Glomerular visceral epithelial cell (primary cell): ENCODE results near the gene TMEM200C.
A peak's percentile ranks its signal among the peaks of the same experiment; 100 is the strongest.
"Not testable (repeated sequence)": the region's sequence is repeated elsewhere in the genome, so short reads cannot be mapped to it uniquely, and the experiment has no call there.

ENCODE experiments used
- DNase-seq: peaks from one replicate; pipeline ENCODE4 v3.0.0-alpha.2; 2016; ENCODE audit errors: extremely low spot score

Gene TMEM200C

GRCh38 chr18:5892823-5893431, 2.4 kb downstream of the TMEM200C start:
- no peak for DNase-seq

- DNase-seq = no peak
These were observed 3.5 kb downstream of the TMEM200C start for GRCh38 chr18:5891854-5892215.

- DNase-seq = no peak
These were observed 4.0 kb downstream of the TMEM200C start for GRCh38 chr18:5891184-5891853.

DNA sequence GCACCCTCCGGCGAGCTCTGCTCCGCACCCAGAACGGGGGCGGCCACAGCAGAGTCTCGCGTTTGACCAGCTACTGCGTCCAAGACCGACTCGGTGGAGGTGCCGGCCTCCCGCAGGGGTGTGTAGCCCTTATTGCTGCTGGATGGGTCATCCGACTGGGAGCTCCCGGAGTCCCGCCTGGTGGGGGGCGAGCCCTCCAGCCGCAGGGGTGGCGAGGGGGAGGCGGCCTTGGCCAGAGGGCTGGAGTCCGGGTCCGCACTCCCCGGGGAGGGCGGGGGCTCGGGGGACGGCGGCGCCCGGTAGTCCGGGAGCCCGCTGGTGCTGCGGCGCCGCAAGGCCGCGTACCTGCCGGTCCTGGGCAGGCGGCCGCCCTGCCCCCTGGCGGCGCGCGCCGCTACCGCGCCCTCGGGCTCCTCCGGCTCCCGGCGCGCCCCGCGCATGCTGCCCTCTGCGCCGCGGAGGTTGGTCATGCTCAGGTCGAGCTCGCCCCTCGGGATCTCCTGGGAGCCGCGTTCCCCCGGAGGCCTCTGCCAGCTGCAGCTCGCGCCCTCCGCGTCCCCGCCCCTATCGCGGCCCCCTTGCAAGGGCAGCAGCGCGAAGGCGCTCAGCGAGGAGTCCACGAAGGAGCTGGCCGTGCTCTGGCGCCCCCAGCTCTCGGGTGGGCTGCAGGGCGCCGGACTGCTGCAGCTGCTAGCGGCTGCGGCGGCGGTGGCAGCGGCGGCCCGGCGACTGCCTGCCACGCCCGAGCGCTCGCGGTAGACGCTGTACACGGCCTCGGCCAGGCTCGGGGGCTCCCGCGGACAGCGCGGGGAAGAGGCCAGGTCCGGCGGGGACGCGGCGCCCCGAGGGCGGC, 4.8 kb downstream of the TMEM200C start:
- DNase-seq = peak; percentile 44

GRCh38 chr18:5885361-5885760, 10.0 kb downstream of the TMEM200C start:
- no peak for DNase-seq

DNA sequence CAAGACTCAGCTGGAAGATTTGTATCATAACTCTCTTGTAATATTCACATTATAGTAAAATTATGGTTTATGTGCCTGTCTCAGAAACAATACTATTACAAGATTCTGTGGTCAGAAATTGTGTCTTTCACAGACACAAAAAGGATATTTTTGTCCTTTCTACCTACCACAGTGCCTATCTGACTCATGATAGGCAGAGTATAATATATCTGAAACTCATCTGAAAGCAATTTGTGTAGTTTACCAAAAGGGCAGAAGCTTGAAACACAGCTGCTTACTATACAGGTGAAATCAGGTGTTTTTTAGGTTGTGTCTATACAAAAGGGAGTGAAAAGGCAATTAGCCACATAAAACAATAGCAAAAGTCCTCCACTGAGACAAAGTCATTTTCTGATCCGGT, 10.9 kb downstream of the TMEM200C start:
- no peak for DNase-seq

GRCh38 chr18:5879479-5879882, 15.8 kb downstream of the TMEM200C start:
- DNase-seq = peak; percentile 40

DNA sequence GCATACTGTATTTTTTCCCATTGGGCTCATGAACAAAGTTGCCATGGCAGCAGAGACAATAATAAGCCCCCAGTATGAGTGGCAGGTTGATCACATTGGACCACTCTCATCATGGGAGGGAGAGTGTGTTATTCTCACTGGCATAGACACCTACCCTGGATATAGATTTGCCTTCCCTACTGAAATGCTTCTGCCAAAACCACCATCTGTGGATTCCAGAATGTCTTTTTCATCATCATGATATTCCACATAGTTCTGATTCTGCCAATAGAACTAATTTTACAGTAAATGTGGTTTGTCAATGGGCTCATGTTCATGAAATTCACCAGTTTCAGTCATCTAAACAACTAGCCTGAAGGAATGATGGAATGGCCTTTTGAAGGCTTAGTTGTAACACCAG, 18.4 kb downstream of the TMEM200C start:
- DNase-seq = no peak

- DNase-seq = no peak
These were observed 21.0 kb downstream of the TMEM200C start for GRCh38 chr18:5874336-5874735.

DNA sequence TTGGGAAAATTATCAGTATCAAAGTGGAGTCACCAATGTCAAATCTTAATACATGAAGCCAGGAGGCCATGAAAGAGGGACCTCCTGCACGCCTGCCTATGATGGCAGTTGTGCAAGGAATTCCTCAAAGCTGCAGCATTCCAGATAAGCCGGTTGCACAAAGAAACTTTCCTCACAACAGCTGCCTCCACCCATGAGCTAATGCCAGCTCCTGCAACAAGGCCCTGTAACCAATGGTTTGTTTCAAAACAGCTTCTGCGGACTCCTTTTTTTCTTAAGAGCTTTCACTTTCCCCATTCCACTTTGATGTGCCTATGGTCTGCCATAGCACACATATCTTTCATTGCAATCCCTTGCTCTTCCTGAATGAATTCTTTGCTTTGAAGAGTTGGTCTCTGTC, 22.4 kb downstream of the TMEM200C start:
- no peak for DNase-seq

DNA sequence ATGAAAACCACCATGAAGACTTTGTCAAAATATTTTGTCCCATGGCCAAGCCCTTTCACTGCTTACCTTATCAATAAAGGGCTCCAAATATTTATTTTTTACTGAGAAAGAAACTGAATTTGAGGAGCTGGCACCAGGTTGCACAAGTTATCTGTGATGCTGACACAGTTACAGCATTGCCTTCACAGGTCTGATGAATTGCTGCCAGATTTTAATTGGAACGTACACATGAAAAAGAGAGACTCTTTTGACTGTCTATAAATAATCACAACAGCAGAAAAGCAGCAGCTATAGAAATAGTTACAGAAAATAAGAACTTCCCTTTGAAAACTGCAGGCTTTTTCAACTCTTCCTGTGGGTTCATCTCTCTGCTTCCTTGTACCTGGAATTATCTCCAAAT, 23.9 kb downstream of the TMEM200C start:
- DNase-seq = no peak

DNA sequence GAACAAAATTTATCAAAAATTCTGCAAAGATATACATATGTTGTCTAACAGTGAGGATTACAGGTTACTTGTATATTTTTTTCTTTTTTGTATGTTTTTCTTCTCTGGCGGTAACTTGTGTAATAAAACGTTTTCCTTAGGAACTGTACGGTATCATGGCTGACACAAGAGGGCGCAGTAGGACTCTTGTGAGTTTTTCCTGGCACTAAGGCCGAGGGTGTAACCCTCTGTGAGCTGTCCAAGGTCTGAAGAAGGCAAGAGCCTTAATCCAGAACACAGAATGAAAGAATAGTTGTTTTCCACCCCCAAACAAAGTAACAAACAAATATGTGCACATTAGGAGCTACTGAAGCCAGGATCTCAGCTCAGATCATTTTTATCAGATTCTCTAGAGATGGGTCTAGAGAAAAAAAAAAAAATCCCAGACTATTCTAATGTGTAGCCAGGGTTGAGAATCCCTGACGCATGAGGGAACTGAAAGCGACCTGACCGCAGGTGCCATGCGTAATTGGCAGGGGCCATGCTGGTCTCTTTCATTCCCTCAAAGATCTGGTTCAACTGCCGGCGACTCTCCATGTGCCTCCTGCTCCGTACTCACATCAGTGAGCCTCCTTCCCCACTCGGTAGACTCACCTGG, 27.0 kb downstream of the TMEM200C start:
- DNase-seq = peak; percentile 76

DNA sequence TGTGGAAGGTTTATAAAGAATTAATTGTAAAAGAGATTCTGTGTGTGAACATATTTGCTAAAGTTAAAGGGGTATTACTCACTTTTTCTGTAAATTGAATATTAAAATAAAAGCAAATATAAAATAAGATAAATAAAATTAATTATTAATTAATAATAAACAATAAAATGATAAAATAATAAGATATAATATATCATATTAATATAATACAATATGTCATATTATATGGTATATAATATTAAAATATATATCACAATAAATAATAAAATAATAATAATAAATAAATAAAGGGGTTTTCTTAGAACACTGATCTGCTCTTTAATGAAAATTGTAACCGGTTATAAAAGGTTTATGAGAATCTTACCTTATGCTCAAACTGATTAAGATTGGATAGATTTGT, 29.8 kb downstream of the TMEM200C start:
- DNase-seq = no peak

GRCh38 chr18:5862127-5862526, 33.2 kb downstream of the TMEM200C start:
- not testable (repeated sequence) for DNase-seq

DNA sequence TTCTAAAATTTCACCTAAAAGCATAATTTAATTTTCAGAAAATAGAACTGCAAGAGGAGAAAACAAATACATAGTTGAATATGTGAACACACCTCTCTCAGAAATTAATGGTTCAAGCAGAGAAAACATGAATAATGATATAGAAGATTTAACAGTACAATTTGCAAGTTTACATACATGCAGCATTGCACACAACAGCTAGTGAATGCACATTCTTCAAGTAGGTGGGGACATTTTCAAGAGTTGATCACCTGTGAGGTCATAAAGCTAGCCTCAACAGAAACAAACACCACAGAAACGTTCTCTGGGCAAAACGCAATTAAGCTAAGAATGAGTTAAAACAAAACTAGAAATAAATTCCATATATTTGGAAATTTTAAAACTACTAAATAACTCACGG, 38.1 kb downstream of the TMEM200C start:
- DNase-seq = no peak

DNA sequence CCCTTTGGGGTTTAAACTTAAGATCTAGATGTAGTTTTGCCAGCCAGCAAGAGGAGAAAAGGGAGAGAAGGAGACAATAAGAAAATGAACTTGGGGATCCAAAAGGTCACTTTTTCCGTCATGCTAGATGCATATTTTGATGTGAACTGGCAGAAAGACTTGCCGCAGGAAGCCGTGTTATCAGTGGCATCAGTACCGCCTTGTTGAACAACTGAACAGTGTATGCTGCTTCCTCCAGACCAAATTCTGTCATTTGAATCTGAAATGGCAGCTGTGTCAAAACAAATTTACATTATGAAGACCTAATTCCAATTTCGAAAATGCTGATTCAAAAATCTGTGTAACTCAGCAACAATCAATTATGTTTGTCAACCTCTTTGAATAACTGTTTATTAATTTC, 42.1 kb downstream of the TMEM200C start:
- no peak for DNase-seq

GRCh38 chr18:5851998-5852397, 43.3 kb downstream of the TMEM200C start:
- no peak for DNase-seq

DNA sequence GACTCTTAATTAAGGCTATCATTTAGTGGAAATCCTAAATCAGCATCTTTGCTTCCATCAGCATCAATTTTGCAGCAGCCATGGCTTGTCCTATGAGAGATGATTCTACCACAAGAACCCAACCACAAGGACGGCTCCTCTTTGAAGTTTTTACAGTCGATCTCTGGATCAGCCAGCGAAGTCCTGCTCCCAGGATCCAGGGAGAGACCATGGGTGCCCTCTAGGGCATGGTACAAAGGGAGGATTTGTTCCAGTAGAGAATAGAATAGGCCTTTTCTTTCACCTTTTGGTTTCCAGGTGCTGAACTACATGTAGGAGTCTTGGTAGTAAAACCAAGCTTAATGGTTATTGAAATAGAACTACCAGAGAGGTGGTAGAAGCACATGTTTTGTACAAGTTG, 52.7 kb downstream of the TMEM200C start:
- DNase-seq = no peak

- DNase-seq = no peak
These were observed 53.8 kb downstream of the TMEM200C start for GRCh38 chr18:5841518-5841917.

DNA sequence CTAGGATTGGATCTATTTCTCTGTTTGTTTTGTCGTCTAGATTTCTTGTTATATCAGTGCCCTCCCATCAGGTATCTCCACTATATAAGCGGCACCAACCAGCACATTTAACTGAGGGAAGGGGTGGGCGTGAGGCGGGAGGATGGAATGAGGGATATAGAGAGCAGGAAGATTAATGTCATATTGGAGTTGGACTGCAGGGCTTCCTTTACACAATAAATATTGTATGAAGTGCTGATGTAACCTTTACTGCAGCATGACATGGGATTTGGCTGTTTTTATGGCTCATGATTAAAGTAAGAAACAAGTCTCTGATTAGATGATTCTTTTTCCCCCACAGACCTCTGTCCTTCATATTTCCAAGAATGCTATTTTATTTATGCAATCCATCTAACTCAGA, 54.8 kb downstream of the TMEM200C start:
- DNase-seq = no peak

- DNase-seq = no peak
These were observed 55.3 kb downstream of the TMEM200C start for GRCh38 chr18:5840025-5840424.

DNA sequence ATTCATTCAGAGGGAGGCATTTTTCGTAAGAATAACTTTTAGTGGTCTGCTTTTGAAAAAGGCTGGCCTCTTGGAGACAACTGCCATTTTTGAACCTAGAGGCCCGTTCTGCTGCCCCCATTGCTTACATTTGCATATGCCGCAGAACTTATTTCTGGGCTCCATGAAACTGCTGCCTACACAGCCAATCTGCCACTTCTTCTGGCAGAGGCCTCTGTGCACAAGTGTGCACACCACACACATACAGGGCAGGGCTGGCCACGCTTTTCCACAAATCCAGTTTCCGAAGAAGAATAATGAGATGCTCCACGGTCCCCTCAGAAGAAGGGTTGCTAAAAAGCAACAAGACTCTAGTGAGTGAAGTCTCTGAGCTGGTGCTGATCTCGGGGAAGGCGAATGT, 56.2 kb downstream of the TMEM200C start:
- no peak for DNase-seq
